Measurements from ENCODE around the gene ZNF516.

Gene ZNF516

GRCh38 chr18:76378526-76379215 is 116.4 kb downstream of the ZNF516 start:
- FAIRE-seq = no peak
- DNase-seq (ENCODE audit: insufficient read length) = no peak
- TF ChIP-seq POLR2A (IDR thresholded peaks at IDR 0.05; ENCODE audit: low read depth, low read length) (no peak), POLR2AphosphoS5 (IDR thresholded peaks at IDR 0.05; ENCODE audit: low read depth, low read length) (no peak), TAF1 (IDR thresholded peaks at IDR 0.05; ENCODE audit: borderline replicate concordance, low read depth, low read length) (no peak)

- FAIRE-seq (no peak), DNase-seq (ENCODE audit: insufficient read length) (no peak)
Measured at GRCh38 chr18:76377359-76377756, 117.7 kb downstream of the ZNF516 start.

GRCh38 chr18:76376668-76377358 is 118.2 kb downstream of the ZNF516 start:
- no peak for DNase-seq (ENCODE audit: insufficient read length)
- TF ChIP-seq TAF1 (IDR thresholded peaks at IDR 0.05; ENCODE audit: borderline replicate concordance, low read depth, low read length) (no peak), POLR2A (IDR thresholded peaks at IDR 0.05; ENCODE audit: low read depth, low read length) (no peak), POLR2AphosphoS5 (IDR thresholded peaks at IDR 0.05; ENCODE audit: low read depth, low read length) (no peak)
- no peak for FAIRE-seq

More at GRCh38 chr18:76377359-76377756, 117.7 kb downstream of the ZNF516 start:
- TF ChIP-seq TAF1 (IDR thresholded peaks at IDR 0.05; ENCODE audit: borderline replicate concordance, low read depth, low read length) = no peak
- no peak for TF ChIP-seq POLR2AphosphoS5 (IDR thresholded peaks at IDR 0.05; ENCODE audit: low read depth, low read length)
- TF ChIP-seq POLR2A (IDR thresholded peaks at IDR 0.05; ENCODE audit: low read depth, low read length) = no peak

- FAIRE-seq (no peak), DNase-seq (ENCODE audit: insufficient read length) (no peak)
- no peak for TF ChIP-seq POLR2AphosphoS5 (IDR thresholded peaks at IDR 0.05; ENCODE audit: low read depth, low read length)
- TF ChIP-seq POLR2A (IDR thresholded peaks at IDR 0.05; ENCODE audit: low read depth, low read length) = no peak
- no peak for TF ChIP-seq TAF1 (IDR thresholded peaks at IDR 0.05; ENCODE audit: borderline replicate concordance, low read depth, low read length)
Measured at GRCh38 chr18:76376225-76376624, 118.8 kb downstream of the ZNF516 start.

GRCh38 chr18:76374330-76375281 is 120.4 kb downstream of the ZNF516 start:
- FAIRE-seq (no peak), DNase-seq (ENCODE audit: insufficient read length) (no peak)
- TF ChIP-seq POLR2AphosphoS5 (IDR thresholded peaks at IDR 0.05; ENCODE audit: low read depth, low read length) (no peak), POLR2A (IDR thresholded peaks at IDR 0.05; ENCODE audit: low read depth, low read length) (no peak), TAF1 (IDR thresholded peaks at IDR 0.05; ENCODE audit: borderline replicate concordance, low read depth, low read length) (no peak)

- no peak for DNase-seq (ENCODE audit: insufficient read length)
- TF ChIP-seq TAF1 (IDR thresholded peaks at IDR 0.05; ENCODE audit: borderline replicate concordance, low read depth, low read length) (no peak), POLR2AphosphoS5 (IDR thresholded peaks at IDR 0.05; ENCODE audit: low read depth, low read length) (no peak), POLR2A (IDR thresholded peaks at IDR 0.05; ENCODE audit: low read depth, low read length) (no peak)
- FAIRE-seq = no peak
Measured at GRCh38 chr18:76373297-76373696, 121.7 kb downstream of the ZNF516 start.

GRCh38 chr18:76371301-76372203 is 123.5 kb downstream of the ZNF516 start:
- no peak for FAIRE-seq
- no peak for TF ChIP-seq POLR2A (IDR thresholded peaks at IDR 0.05; ENCODE audit: low read depth, low read length)
- TF ChIP-seq TAF1 (IDR thresholded peaks at IDR 0.05; ENCODE audit: borderline replicate concordance, low read depth, low read length) = no peak
- DNase-seq (ENCODE audit: insufficient read length) = no peak

- FAIRE-seq (no peak), DNase-seq (ENCODE audit: insufficient read length) (no peak)
- TF ChIP-seq POLR2A (IDR thresholded peaks at IDR 0.05; ENCODE audit: low read depth, low read length) = no peak
Measured at GRCh38 chr18:76370686-76371085, 124.4 kb downstream of the ZNF516 start.

GRCh38 chr18:76370201-76370600 is 124.8 kb downstream of the ZNF516 start:
- FAIRE-seq (no peak), DNase-seq (ENCODE audit: insufficient read length) (no peak)
- TF ChIP-seq POLR2A (IDR thresholded peaks at IDR 0.05; ENCODE audit: low read depth, low read length) (no peak), TAF1 (IDR thresholded peaks at IDR 0.05; ENCODE audit: borderline replicate concordance, low read depth, low read length) (no peak), POLR2AphosphoS5 (IDR thresholded peaks at IDR 0.05; ENCODE audit: low read depth, low read length) (no peak)

- TF ChIP-seq POLR2A (IDR thresholded peaks at IDR 0.05; ENCODE audit: low read depth, low read length) = no peak
- no peak for TF ChIP-seq POLR2AphosphoS5 (IDR thresholded peaks at IDR 0.05; ENCODE audit: low read depth, low read length)
- no peak for TF ChIP-seq TAF1 (IDR thresholded peaks at IDR 0.05; ENCODE audit: borderline replicate concordance, low read depth, low read length)
- DNase-seq (ENCODE audit: insufficient read length) = no peak
- no peak for FAIRE-seq
Measured at GRCh38 chr18:76369791-76370190, 125.3 kb downstream of the ZNF516 start.

All from GM12892 (cell line).